Esophagus squamous epithelium (tissue), 4 donors: ENCODE data around the gene BCS1L.

Experiments used
- POLR2A ChIP-seq, 4 donors: fragments of 450-650 bp; IDR thresholded peaks; one replicate each; pipeline ENCODE4 v1.6.1; 2017; ENCODE audit warnings: antibody characterized with exemption in 4 of 4, mild to moderate bottlenecking in 4 of 4, moderate library complexity in 3 of 4
- TF ChIP-seq, protein P1 (sequence below), 6 experiments: fragments of 450-650 bp in 4 of 6; fragments of 200-600 bp in 2 of 6; sonication (generic) in 2 of 6; IDR thresholded peaks; one replicate each; pipeline ENCODE4 v1.5.1; 2016 to 2019; ENCODE audit warnings: antibody characterized with exemption in 6 of 6, mild to moderate bottlenecking in 4 of 6, moderate library complexity in 4 of 6

DNA sequence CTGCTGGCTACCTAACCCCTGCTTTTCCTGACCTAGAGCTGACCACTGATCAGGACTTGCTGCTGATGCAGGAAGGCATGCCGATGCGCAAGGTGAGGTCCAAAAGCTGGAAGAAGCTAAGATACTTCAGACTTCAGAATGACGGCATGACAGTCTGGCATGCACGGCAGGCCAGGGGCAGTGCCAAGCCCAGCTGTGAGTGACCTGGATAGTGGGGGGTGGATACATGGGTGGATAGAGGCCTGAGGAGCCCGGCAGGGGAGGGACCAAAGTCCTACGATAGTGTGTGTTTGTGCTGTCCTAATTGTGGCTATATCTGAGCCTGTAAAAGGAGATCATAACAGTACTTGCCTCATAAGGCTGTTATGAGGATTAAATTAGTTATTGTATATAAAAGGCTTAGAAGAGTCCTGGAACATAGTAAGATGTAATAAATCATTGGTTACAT, 43.6 kb upstream of the BCS1L start:
- TF ChIP-seq, protein P1, sequence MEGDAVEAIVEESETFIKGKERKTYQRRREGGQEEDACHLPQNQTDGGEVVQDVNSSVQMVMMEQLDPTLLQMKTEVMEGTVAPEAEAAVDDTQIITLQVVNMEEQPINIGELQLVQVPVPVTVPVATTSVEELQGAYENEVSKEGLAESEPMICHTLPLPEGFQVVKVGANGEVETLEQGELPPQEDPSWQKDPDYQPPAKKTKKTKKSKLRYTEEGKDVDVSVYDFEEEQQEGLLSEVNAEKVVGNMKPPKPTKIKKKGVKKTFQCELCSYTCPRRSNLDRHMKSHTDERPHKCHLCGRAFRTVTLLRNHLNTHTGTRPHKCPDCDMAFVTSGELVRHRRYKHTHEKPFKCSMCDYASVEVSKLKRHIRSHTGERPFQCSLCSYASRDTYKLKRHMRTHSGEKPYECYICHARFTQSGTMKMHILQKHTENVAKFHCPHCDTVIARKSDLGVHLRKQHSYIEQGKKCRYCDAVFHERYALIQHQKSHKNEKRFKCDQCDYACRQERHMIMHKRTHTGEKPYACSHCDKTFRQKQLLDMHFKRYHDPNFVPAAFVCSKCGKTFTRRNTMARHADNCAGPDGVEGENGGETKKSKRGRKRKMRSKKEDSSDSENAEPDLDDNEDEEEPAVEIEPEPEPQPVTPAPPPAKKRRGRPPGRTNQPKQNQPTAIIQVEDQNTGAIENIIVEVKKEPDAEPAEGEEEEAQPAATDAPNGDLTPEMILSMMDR (IDR thresholded peaks at IDR 0.05): no peak
- TF ChIP-seq POLR2A (IDR thresholded peaks at IDR 0.05): no peak
